Activated naive CD4-positive, alpha-beta T cell treated with anti-CD3 and anti-CD28 coated beads, Interleukin-2, amount 10 ng/mL, durations not matched to agents 5 hours and 36 hours (primary cell): ENCODE results near the gene TCF4. TPM values are rescaled to one million over a fixed set of nuclear protein-coding genes. Genes with fewer than 3 reads are reported as not detected.

Experiments used
- microRNA-seq: library from miRNA; unstranded; fragments of <30 nt; microRNA quantifications from one replicate; pipeline ENCODE4 v1.2.0, GENCODE V29; 2022; ENCODE audit warnings: borderline microRNAs expressed, borderline replicate concordance
- total RNA-seq, 2 experiments: library from RNA; stranded (reverse); gene quantifications; one replicate each; pipeline ENCODE4 v1.2.3, GENCODE V29; 2021

Gene TCF4
- 1 to 10 TPM; 1.3 to 1.5 TPM for total RNA-seq

GRCh38 chr18:55588111-55588869 is at the start of gene TCF4:
TSS of gene TCF4 (minus strand) at chr18:55588192. CDS start at chr18:55587116, 1,076 bp downstream.

Small RNA genes lying within 50 kb of the gene (microRNA-seq; reads per million reads assigned to microRNA genes)
- gene MIR4529 = not detected
